GM12878 (cell line): ENCODE results near the gene NINJ1. TPM values are rescaled to one million over a fixed set of nuclear protein-coding genes. Genes with fewer than 3 reads are reported as not detected.

Experiments used
- ATAC-seq: fragments of 200-7000 bp; cut with Tn5 transposase; 3 replicates; pipeline ENCODE4 v1.9.1; 2020; ENCODE audit warnings: mild to moderate bottlenecking, moderate library complexity
- BruUV-seq: library from RNA; stranded (reverse); fragments of 400-500 nt; replicated peaks from 2 replicates; lab custom pipeline; 2021; lab: Mats Ljungman, UMichigan
- CTCF ChIA-PET: fragments of 300-600 bp; sonication (Branson Sonifier 250); formaldehyde crosslinking; extraction: SDS; loops from one replicate; lab custom pipeline; 2021; ENCODE audit warnings: inconsistent platforms; lab: Yijun Ruan, JAX
- POLR2A ChIA-PET: fragments of 350-600 bp; formaldehyde crosslinking; extraction: SDS; loops from one replicate; lab custom pipeline; 2021; ENCODE audit warnings: inconsistent platforms; lab: Charles Lee
- RAD21 ChIA-PET: fragments of 300-600 bp; sonication (Branson Sonifier 250); formaldehyde crosslinking; loops from one replicate; lab custom pipeline; 2023; ENCODE audit warnings: antibody characterized with exemption; ENCODE audit not compliant: unreplicated experiment; lab: Charles Lee
- SMC1A ChIA-PET: fragments of 300-600 bp; sonication (Branson Sonifier 250); formaldehyde crosslinking; loops from one replicate; lab custom pipeline; 2023; ENCODE audit not compliant: unreplicated experiment, uncharacterized antibody; lab: Charles Lee
- DNase-seq: peaks from one replicate; pipeline ENCODE4 v3.0.0-alpha.2; 2011; ENCODE audit warnings: low read depth, low spot score
- FAIRE-seq: peaks from 3 replicates; lab custom pipeline; 2011; peaks lifted over from hg19 to GRCh38; lab: Jason Lieb, UNC
- H2AFZ ChIP-seq: 2 replicates; pipeline ENCODE4 v1.6.0; 2011; ENCODE audit warnings: low read depth, low read length, control low read depth; ENCODE audit not compliant: control insufficient read depth
- H3K27ac ChIP-seq: 2 replicates; pipeline ENCODE4 v1.5.1; 2011; ENCODE audit warnings: control low read depth; ENCODE audit not compliant: control insufficient read depth, insufficient read depth
- H3K27me3 ChIP-seq, 2 experiments: replicated peaks in 1 of 2; 2 replicates each; pipeline versions ENCODE4 v1.6.0 to v1.6.1; 2011; ENCODE audit warnings: low read length in 1 of 2; ENCODE audit not compliant: control insufficient read depth in 2 of 2, insufficient read depth in 2 of 2
- H3K36me3 ChIP-seq, 2 experiments: 2 replicates each; pipeline ENCODE4 v1.5.1; 2011; ENCODE audit warnings: low read length in 1 of 2; ENCODE audit not compliant: control insufficient read depth in 2 of 2, insufficient read depth in 2 of 2
- H3K4me1 ChIP-seq: 2 replicates; pipeline ENCODE4 v1.6.1; 2011; ENCODE audit warnings: mild to moderate bottlenecking, low read length, moderate library complexity, mixed read lengths; ENCODE audit not compliant: control insufficient read depth, insufficient read depth
- H3K4me2 ChIP-seq: 2 replicates; pipeline ENCODE4 v1.6.0; 2011; ENCODE audit warnings: control low read depth; ENCODE audit not compliant: control insufficient read depth, insufficient read depth
- H3K4me3 ChIP-seq: fragments of 200-600 bp; sonication (generic); 2 replicates; pipeline ENCODE4 v1.5.1; 2016
- H3K79me2 ChIP-seq: 2 replicates; pipeline ENCODE4 v1.6.0; 2011; ENCODE audit warnings: low read length; ENCODE audit not compliant: control insufficient read depth, insufficient read depth
- H3K9ac ChIP-seq: 2 replicates; pipeline ENCODE4 v1.8.0; 2011; ENCODE audit warnings: low read length, control low read depth, mixed read lengths; ENCODE audit not compliant: control insufficient read depth, insufficient read depth
- H3K9me3 ChIP-seq: replicated peaks from 3 replicates; pipeline ENCODE4 v1.5.1; 2011; ENCODE audit warnings: mild to moderate bottlenecking, low read length; ENCODE audit not compliant: control insufficient read depth, insufficient read depth
- H4K20me1 ChIP-seq: 2 replicates; pipeline ENCODE4 v1.6.0; 2011; ENCODE audit not compliant: control insufficient read depth, insufficient read depth
- ATF2 ChIP-seq: IDR thresholded peaks from 2 replicates; pipeline ENCODE4 v1.6.1; 2012; ENCODE audit warnings: low read length, inconsistent platforms
- CBFB ChIP-seq: IDR thresholded peaks from 2 replicates; pipeline ENCODE4 v1.6.1; 2016; ENCODE audit warnings: antibody characterized with exemption, low read depth
- CBX5 ChIP-seq: sonication (generic); IDR thresholded peaks from 2 replicates; pipeline ENCODE4 v1.6.1; 2016; ENCODE audit warnings: low read depth, moderate library complexity, mild to moderate bottlenecking, inconsistent platforms
- DPF2 ChIP-seq: fragments of 450-650 bp; IDR thresholded peaks from 2 replicates; pipeline ENCODE4 v1.6.1; 2017; ENCODE audit warnings: mild to moderate bottlenecking
- E2F4 ChIP-seq: IDR thresholded peaks from 2 replicates; pipeline ENCODE4 v1.6.1; 2012; ENCODE audit warnings: low read depth, low read length, improper control_type of control experiment
- JUNB ChIP-seq: IDR thresholded peaks from 2 replicates; pipeline ENCODE4 v1.6.1; 2016; ENCODE audit warnings: antibody characterized with exemption, mild to moderate bottlenecking
- POLR2AphosphoS5 ChIP-seq: IDR thresholded peaks from 2 replicates; pipeline ENCODE4 v1.6.1; 2011; ENCODE audit warnings: mild to moderate bottlenecking, low read length, inconsistent platforms
- RB1 ChIP-seq: fragments of 450-650 bp; formaldehyde crosslinking; IDR thresholded peaks from 2 replicates; pipeline ENCODE4 v1.6.1; 2017; ENCODE audit warnings: mild to moderate bottlenecking, borderline replicate concordance
- SIN3A ChIP-seq: IDR thresholded peaks from 2 replicates; pipeline ENCODE4 v1.6.1; 2012; ENCODE audit warnings: low read depth, low read length, improper control_type of control experiment
- WRNIP1 ChIP-seq: IDR thresholded peaks from 2 replicates; pipeline ENCODE4 v1.6.1; 2011; ENCODE audit warnings: low read depth, low read length, improper control_type of control experiment, borderline replicate concordance
- YBX1 ChIP-seq: fragments of 450-650 bp; IDR thresholded peaks from 2 replicates; pipeline ENCODE4 v1.6.1; 2016; ENCODE audit warnings: antibody characterized with exemption
- WGBS: methylation state at CpG from one replicate; pipeline ENCODE4 v1.1.6; 2016; ENCODE audit warnings: low lambda C conversion rate; ENCODE audit not compliant: insufficient replicate concordance, insufficient coverage; ENCODE audit errors: missing lambda C conversion rate; 5-methylcytosine and 5-hydroxymethylcytosine counted together
- in situ Hi-C: fragments of 300-500 bp; cut with MboI; formaldehyde crosslinking; loops from 9 replicates; pipeline ENCODE4 v1.14.3; 2018; ENCODE audit warnings: mixed read lengths
- intact Hi-C: fragments of 100-400 bp; cut with micrococcal nuclease; formaldehyde crosslinking; loops from one replicate; pipeline ENCODE4 v1.14.2; 2022; ENCODE audit not compliant: unreplicated experiment
- polyA plus RNA-seq, 11 experiments: library from polyadenylated mRNA; depleted of rRNA in 4 of 11; unstranded in 6 of 11; stranded (reverse) in 5 of 11; fragments of >200 nt; fragmentation: Nextera tagmentation in 4 of 11; fragmentation: Illumina TruSeq in 1 of 11; extraction: Ambion mirVana in 4 of 11; extraction: Trizol in 1 of 11; gene quantifications; 1 replicate in 1 of 11; 2 replicates in 10 of 11; pipeline versions ENCODE4 v1.2.1 to v1.2.3, GENCODE V29; 2011 to 2016; ENCODE audit warnings: inconsistent platforms in 2 of 11, missing spikeins in 2 of 11, low read depth in 1 of 11
- total RNA-seq, 4 experiments: library from RNA; depleted of rRNA in 3 of 4; stranded (reverse); fragments of >200 nt in 3 of 4; fragmentation: Illumina TruSeq in 1 of 4; extraction: Trizol in 1 of 4; gene quantifications; 2 replicates each; pipeline versions ENCODE4 v1.2.1 to v1.2.3, GENCODE V29; 2013 to 2021

NINJ1 gene
- total and polyA plus RNA-seq, 10 of the 15 experiments (the other 5 are each of a cell fraction or from before 2014, with no cell fraction given), result 0.64 to 33.5 (median 17.1) TPM

GRCh38 chr9:93173365-93174051 lies 39.5 kb upstream of the NINJ1 start:
- BruUV-seq, result no TSS peak
- Histone ChIP-seq H2AFZ (no peak overlapping the region), H3K36me3 (no peaks in the 10 kb centered on the region)

GRCh38 chr9:93172666-93173364 lies 38.8 kb upstream of the NINJ1 start:
- Histone ChIP-seq H3K9me3 (no peaks in the 10 kb centered on the region), H3K4me2 (no peak overlapping the region), H3K9ac (no peak overlapping the region), H3K79me2 (no peaks in the 10 kb centered on the region), H3K36me3 (no peaks in the 10 kb centered on the region), H2AFZ (no peak overlapping the region), H4K20me1 (no peaks in the 10 kb centered on the region), H3K27me3 (peaks cover 2 to 6% of the 10 kb centered on the region in 2 experiments; a peak in 2 of 4 replicates), H3K4me1 (no peaks in the 10 kb centered on the region), H3K4me3 (no peak overlapping the region)
- ATAC-seq (no peak), FAIRE-seq (no peak), DNase-seq (no peak)
- SMC1A ChIA-PET, result no interaction called here
- WGBS, result 33% methylated on average over 20 of the region's 20 CpGs
- RAD21 ChIA-PET, result no interaction called here
- in situ Hi-C loops, result no loop called here
- BruUV-seq, result no TSS peak
- CTCF ChIA-PET, result interaction anchor here (1.0 kb wide), 1 partner anchor 11 kb away, joined by 3 read pairs; no protein-coding TSS in a partner anchor
- TF ChIP-seq JUNB (no peak), CBFB (no peak), CBX5 (no peak), WRNIP1 (no peak), ATF2 (no peak), DPF2 (no peak), YBX1 (no peak), POLR2AphosphoS5 (no peak), E2F4 (no peak)
- TF ChIP-seq, all 136 proteins: peak for 0
- POLR2A ChIA-PET, result no interaction called here
- intact Hi-C loops, result no loop called here
- H3K27ac ChIP-seq, result no peak overlapping the region

More at GRCh38 chr9:93173365-93174051, 39.5 kb upstream of the NINJ1 start:
- FAIRE-seq, result no peak
- H3K79me2 ChIP-seq, result no peaks in the 10 kb centered on the region
- H3K27ac ChIP-seq, result no peak overlapping the region
- no peak for DNase-seq
- SMC1A ChIA-PET, result no interaction called here
- WGBS, result 29% methylated on average over 12 of the region's 12 CpGs
- no peaks in the 10 kb centered on the region for H3K4me1 ChIP-seq
- no peak overlapping the region for H3K4me2 ChIP-seq
- POLR2A ChIA-PET, result no interaction called here
- in situ Hi-C loops, result no loop called here
- ATAC-seq, result no peak
- no peak overlapping the region for H3K9ac ChIP-seq
- CTCF ChIA-PET, result no interaction called here
- TF ChIP-seq SIN3A (no peak), RB1 (no peak)
- peaks cover 2 to 6% of the 10 kb centered on the region in 2 experiments; a peak in 2 of 4 replicates for H3K27me3 ChIP-seq
- intact Hi-C loops, result no loop called here
- H3K9me3 ChIP-seq, result no peaks in the 10 kb centered on the region
- H4K20me1 ChIP-seq, result no peaks in the 10 kb centered on the region
- H3K4me3 ChIP-seq, result no peak overlapping the region
- RAD21 ChIA-PET, result no interaction called here
